ENCODE measurements around the gene DGCR2. TPM values are rescaled to one million over a fixed set of nuclear protein-coding genes. Genes with fewer than 3 reads are reported as not detected.

Gene DGCR2
- total RNA-seq, 1 donor from 2014 or later = 50.0 TPM

DNA sequence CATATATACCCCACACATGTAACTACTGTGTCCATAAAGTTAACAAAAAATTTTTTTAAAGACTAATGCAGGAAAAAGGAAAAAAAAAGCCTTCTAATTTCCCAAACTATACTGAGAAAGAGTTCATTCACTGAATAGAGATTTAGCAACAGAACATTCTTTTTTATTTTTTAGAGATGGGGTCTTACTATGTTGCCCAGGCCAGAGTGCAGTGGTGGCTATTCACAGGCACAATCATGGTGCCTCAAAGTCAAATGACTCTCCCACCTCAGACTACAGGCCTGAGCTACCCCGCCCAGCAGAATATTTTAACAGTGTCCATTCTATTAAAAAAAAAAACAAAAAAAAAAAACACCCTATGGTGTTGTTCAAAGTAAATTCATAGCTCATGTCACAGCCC is 25.7 kb downstream of the DGCR2 start:
- Histone ChIP-seq H3K27me3 (ENCODE audit: control insufficient read depth, insufficient read depth, low read length) (no peaks in the 10 kb centered on the region), H3K4me3 (ENCODE audit: low read depth, low read length) (no peak overlapping the region), H3K36me3 (ENCODE audit: control insufficient read depth, insufficient read depth, low read length) (no peaks in the 10 kb centered on the region)
- DNase-seq (ENCODE audit: low read depth) (no peak), FAIRE-seq (no peak)
- TF ChIP-seq, protein P1, sequence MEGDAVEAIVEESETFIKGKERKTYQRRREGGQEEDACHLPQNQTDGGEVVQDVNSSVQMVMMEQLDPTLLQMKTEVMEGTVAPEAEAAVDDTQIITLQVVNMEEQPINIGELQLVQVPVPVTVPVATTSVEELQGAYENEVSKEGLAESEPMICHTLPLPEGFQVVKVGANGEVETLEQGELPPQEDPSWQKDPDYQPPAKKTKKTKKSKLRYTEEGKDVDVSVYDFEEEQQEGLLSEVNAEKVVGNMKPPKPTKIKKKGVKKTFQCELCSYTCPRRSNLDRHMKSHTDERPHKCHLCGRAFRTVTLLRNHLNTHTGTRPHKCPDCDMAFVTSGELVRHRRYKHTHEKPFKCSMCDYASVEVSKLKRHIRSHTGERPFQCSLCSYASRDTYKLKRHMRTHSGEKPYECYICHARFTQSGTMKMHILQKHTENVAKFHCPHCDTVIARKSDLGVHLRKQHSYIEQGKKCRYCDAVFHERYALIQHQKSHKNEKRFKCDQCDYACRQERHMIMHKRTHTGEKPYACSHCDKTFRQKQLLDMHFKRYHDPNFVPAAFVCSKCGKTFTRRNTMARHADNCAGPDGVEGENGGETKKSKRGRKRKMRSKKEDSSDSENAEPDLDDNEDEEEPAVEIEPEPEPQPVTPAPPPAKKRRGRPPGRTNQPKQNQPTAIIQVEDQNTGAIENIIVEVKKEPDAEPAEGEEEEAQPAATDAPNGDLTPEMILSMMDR (IDR thresholded peaks at IDR 0.05; ENCODE audit: insufficient read depth, low read length, severe bottlenecking) = no peak

DNA sequence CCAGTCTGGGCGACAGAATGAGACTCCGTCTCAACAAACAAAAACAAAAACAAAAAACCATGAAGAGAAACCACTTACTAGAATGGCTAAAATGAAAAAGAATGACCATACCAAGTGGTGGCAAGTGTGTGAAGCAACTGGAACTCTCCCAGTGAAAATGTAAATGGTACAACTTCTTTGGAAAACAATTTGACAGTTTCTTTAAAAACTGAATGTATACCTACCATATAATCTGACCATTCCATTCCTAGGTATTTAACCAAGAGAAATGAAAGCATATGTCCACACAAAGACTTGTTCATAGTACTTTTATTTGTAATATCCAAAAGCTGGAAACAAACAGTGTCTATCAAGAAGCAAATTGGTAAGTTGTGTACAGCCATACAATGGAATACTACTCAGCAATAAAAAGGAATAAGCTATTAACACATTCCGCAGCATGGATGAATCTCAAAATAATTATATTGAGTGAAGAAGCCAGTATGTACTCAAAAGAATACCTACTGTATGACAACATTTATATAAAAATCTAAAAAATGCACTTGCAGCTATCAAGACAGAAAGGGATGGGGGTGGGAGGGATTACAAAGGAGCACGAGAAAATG is 27.7 kb downstream of the DGCR2 start:
- no peak for FAIRE-seq
- Histone ChIP-seq H3K36me3 (ENCODE audit: control insufficient read depth, insufficient read depth, low read length) (no peaks in the 10 kb centered on the region), H3K27me3 (ENCODE audit: control insufficient read depth, insufficient read depth, low read length) (no peaks in the 10 kb centered on the region), H3K4me3 (ENCODE audit: low read depth, low read length) (no peak overlapping the region)
- DNase-seq (ENCODE audit: low read depth) = no peak
- TF ChIP-seq, protein P1 (IDR thresholded peaks at IDR 0.05; ENCODE audit: insufficient read depth, low read length, severe bottlenecking) = no peak

DNA sequence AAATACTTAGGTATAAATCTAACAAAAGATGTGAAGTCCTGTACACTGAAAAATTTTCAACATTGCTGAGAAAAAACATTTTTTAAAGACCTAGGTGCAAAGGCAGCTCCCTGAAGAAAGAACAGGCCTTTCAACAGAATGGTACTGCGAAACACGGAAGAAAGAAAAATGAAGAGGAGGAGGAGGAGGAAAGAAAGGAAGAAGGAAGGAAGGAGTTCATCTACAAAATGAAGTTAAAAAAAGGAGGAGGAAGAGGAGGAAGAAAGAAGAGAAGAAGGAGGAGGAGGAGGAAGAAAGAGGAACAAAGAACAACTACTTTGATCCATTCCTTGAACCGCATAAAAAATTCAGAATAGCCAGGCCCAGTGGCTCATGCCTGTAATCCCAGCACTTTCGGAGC is 29.5 kb downstream of the DGCR2 start:
- TF ChIP-seq, protein P1 (IDR thresholded peaks at IDR 0.05; ENCODE audit: insufficient read depth, low read length, severe bottlenecking) = no peak
- no peak for FAIRE-seq

DNA sequence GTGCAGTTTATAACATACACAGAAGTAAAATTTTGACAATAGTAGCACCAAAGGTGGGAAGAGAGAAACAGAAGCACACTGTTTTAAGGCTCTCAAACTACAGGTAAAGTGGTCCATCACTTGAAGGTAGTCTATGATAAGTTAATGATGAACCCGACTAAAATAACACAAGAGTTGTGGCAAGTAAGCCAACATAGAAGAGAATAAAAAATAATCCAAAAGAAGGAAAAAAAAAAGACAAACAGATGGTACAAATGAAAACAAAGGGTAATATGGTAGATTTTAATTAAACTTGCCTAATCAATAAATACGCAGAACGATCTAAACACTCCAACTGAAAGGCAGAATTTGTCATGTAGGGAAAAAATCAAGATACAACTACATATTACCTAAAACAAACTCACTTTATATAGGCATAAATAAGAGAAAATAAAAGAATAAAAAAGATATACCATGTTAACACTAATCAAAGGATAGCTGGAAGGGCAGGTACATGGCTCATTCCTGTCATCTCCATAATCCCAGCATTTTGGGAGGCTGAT is 31.6 kb downstream of the DGCR2 start:
- Histone ChIP-seq H3K27me3 (ENCODE audit: control insufficient read depth, insufficient read depth, low read length) (no peaks in the 10 kb centered on the region), H3K36me3 (ENCODE audit: control insufficient read depth, insufficient read depth, low read length) (peaks cover 8% of the 10 kb centered on the region), H3K4me3 (ENCODE audit: low read depth, low read length) (no peak overlapping the region)
- FAIRE-seq (no peak), DNase-seq (ENCODE audit: low read depth) (no peak)
- TF ChIP-seq, protein P1 (IDR thresholded peaks at IDR 0.05; ENCODE audit: insufficient read depth, low read length, severe bottlenecking) = no peak

More for the DNA sequence above, 29.5 kb downstream of the DGCR2 start:
- Histone ChIP-seq H3K4me3 (ENCODE audit: low read depth, low read length) (no peak overlapping the region), H3K36me3 (ENCODE audit: control insufficient read depth, insufficient read depth, low read length) (peaks cover 6% of the 10 kb centered on the region), H3K27me3 (ENCODE audit: control insufficient read depth, insufficient read depth, low read length) (no peaks in the 10 kb centered on the region)
- DNase-seq (ENCODE audit: low read depth) = no peak

DNA sequence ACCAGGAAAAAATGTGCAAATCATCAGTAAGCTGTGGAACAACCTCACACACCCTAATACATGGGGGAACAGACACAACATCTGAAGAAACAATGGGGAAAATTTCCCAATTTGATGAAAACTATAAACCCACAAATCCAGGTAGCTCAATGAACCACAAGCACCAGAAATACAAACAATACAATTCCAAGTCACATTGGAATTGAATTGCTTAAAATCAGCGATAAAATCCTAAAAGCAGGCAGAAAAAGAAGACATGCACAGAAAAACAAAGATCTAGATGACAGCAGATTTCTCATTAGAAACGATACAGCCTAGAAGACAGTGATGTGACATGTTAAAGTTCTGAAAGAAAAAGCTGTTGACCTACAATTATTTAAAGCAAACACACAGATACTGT is 32.0 kb downstream of the DGCR2 start:
- H3K4me3 ChIP-seq (ENCODE audit: low read depth, low read length) = no peak overlapping the region
- no peaks in the 10 kb centered on the region for H3K27me3 ChIP-seq (ENCODE audit: control insufficient read depth, insufficient read depth, low read length)
- no peak for DNase-seq (ENCODE audit: low read depth)
- TF ChIP-seq, protein P1 (IDR thresholded peaks at IDR 0.05; ENCODE audit: insufficient read depth, low read length, severe bottlenecking) = no peak
- FAIRE-seq = no peak
- H3K36me3 ChIP-seq (ENCODE audit: control insufficient read depth, insufficient read depth, low read length) = peaks cover 8% of the 10 kb centered on the region

All from bronchial epithelial cell (primary cell).